Suprapubic skin (tissue), 4 donors: Measurements from ENCODE around the gene MYL4. TPM values are rescaled to one million over a fixed set of nuclear protein-coding genes. Genes with fewer than 3 reads are reported as not detected.

Experiments
- DNase-seq, 2 donors: peaks; one replicate each; pipeline ENCODE4 v3.0.0-alpha.2; 2019; ENCODE audit warnings: low spot score in 2 of 2
- H3K27ac ChIP-seq: fragments of 200-600 bp; sonication (generic); one replicate; pipeline ENCODE4 v1.5.1; 2019
- H3K27me3 ChIP-seq: fragments of 200-600 bp; sonication (generic); one replicate; pipeline ENCODE4 v1.5.1; 2019
- H3K36me3 ChIP-seq: fragments of 200-600 bp; sonication (generic); one replicate; pipeline ENCODE4 v1.5.1; 2019
- H3K4me1 ChIP-seq: fragments of 200-600 bp; sonication (generic); one replicate; pipeline ENCODE4 v1.5.1; 2019
- H3K4me3 ChIP-seq: fragments of 200-600 bp; sonication (generic); one replicate; pipeline ENCODE4 v1.5.1; 2019; ENCODE audit warnings: mild to moderate bottlenecking
- H3K9me3 ChIP-seq: fragments of 200-600 bp; sonication (generic); one replicate; pipeline ENCODE4 v1.5.1; 2019
- EP300 ChIP-seq: sonication (generic); formaldehyde crosslinking; IDR thresholded peaks from one replicate; pipeline ENCODE4 v1.6.1; 2017; ENCODE audit warnings: antibody characterized with exemption
- POLR2A ChIP-seq, 2 donors: fragments of 450-650 bp; IDR thresholded peaks; one replicate each; pipeline ENCODE4 v1.6.1; 2017; ENCODE audit warnings: antibody characterized with exemption in 2 of 2, mild to moderate bottlenecking in 2 of 2, moderate library complexity in 2 of 2
- POLR2AphosphoS5 ChIP-seq, 3 donors: sonication (generic); formaldehyde crosslinking; IDR thresholded peaks; one replicate each; pipeline ENCODE4 v1.6.1; 2017; ENCODE audit warnings: antibody characterized with exemption in 3 of 3
- WGBS: methylation state at CpG from one replicate; pipeline ENCODE4 v1.1.5; 2018; 5-methylcytosine and 5-hydroxymethylcytosine counted together
- total RNA-seq, 4 donors: library from RNA; depleted of rRNA; stranded (reverse); fragments of >200 nt; gene quantifications; one replicate each; pipeline ENCODE4 v1.1.0, GENCODE V29; 2016
- TF ChIP-seq, protein P1 (sequence below), 2 donors: fragments of 200-600 bp in 1 of 2; fragments of 450-650 bp in 1 of 2; sonication (generic) in 1 of 2; IDR thresholded peaks; one replicate each; pipeline ENCODE4 v1.5.1; 2016 to 2019; ENCODE audit warnings: antibody characterized with exemption in 2 of 2, mild to moderate bottlenecking in 1 of 2, moderate library complexity in 1 of 2

Gene MYL4
- total RNA-seq, 4 donors from 2014 or later: not detected

DNA sequence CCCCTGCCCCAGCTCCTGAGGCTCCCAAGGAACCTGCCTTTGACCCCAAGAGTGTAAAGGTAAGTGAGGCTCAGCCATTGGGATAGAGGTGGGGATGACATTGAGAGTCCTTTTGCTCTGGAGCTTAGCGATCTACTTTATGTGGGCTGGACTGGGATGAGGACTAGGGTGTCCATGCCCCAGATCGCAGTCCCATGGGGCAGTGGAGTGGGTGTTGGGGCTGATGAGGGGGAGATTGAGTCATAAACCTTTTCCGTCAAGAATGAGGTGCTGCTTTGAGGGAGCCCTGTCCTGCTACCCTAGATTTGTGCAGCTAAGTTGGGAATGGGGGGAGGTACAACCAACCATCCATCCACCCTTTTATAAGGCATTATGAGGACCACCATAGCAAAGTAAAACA, 351 bp downstream of the MYL4 start:
- H3K9me3 ChIP-seq: no peaks in the 10 kb centered on the region
- H3K4me1 ChIP-seq: peaks cover 14% of the 10 kb centered on the region
- no peak for DNase-seq
- no peak overlapping the region for H3K27ac ChIP-seq
- H3K27me3 ChIP-seq: no peaks in the 10 kb centered on the region
- WGBS: 93% methylated on average over 3 of the region's 3 CpGs
- H3K36me3 ChIP-seq: no peaks in the 10 kb centered on the region
- no peak overlapping the region for H3K4me3 ChIP-seq
- TF ChIP-seq POLR2AphosphoS5 (IDR thresholded peaks at IDR 0.05): no peak
- no peak for TF ChIP-seq EP300
- TF ChIP-seq, protein P1, sequence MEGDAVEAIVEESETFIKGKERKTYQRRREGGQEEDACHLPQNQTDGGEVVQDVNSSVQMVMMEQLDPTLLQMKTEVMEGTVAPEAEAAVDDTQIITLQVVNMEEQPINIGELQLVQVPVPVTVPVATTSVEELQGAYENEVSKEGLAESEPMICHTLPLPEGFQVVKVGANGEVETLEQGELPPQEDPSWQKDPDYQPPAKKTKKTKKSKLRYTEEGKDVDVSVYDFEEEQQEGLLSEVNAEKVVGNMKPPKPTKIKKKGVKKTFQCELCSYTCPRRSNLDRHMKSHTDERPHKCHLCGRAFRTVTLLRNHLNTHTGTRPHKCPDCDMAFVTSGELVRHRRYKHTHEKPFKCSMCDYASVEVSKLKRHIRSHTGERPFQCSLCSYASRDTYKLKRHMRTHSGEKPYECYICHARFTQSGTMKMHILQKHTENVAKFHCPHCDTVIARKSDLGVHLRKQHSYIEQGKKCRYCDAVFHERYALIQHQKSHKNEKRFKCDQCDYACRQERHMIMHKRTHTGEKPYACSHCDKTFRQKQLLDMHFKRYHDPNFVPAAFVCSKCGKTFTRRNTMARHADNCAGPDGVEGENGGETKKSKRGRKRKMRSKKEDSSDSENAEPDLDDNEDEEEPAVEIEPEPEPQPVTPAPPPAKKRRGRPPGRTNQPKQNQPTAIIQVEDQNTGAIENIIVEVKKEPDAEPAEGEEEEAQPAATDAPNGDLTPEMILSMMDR (IDR thresholded peaks at IDR 0.05): no peak
- no peak for TF ChIP-seq POLR2A (IDR thresholded peaks at IDR 0.05)

DNA sequence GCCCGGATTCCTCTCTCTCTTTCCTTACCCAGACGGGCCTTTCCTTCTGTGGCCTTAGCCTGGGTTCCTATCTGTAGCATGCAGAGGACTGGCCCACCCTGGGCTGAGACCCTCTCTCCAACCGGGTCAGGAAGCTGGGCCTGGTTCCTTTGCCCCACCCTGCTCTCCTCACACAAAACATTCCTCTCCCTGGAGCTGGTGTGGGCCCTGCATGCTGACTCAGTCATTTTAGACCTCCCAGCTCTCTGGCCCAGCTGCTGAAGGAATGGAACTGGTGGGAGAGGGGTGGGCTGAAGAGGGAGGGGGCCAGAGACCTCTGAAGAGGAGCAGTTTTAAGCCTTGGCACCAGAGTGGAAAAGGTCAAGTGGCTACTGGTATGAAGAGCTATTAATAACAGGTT, 957 bp downstream of the MYL4 start:
- peaks cover 8% of the 10 kb centered on the region for H3K4me1 ChIP-seq
- TF ChIP-seq, protein P1 (IDR thresholded peaks at IDR 0.05): no peak
- TF ChIP-seq POLR2A (IDR thresholded peaks at IDR 0.05): no peak
- no peak for TF ChIP-seq EP300
- TF ChIP-seq POLR2AphosphoS5 (IDR thresholded peaks at IDR 0.05): no peak
- no peak for DNase-seq
- H3K9me3 ChIP-seq: no peaks in the 10 kb centered on the region
- no peaks in the 10 kb centered on the region for H3K27me3 ChIP-seq
- H3K36me3 ChIP-seq: no peaks in the 10 kb centered on the region
- no peak overlapping the region for H3K4me3 ChIP-seq
- 35% methylated on average over 3 of the region's 3 CpGs for WGBS
- H3K27ac ChIP-seq: no peak overlapping the region

DNA sequence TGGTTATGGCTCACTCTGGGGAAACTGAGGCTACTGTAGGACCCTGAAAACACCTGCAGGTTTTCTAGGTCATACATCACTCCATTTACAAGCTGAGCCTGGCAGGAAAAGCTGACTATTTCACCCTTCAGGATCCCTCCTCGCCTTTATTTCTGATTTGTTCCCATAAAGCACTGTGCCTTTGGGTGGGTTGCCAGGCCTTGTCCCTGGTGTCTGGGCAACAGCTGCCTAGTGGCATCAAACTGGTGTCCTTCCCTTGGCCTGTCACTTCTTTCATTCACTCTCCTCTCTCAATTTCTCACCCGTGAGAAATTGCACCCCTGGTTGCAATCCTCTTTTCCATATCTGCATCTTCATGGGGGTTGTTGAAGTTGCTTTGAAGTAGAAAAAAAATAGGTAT, 1.6 kb downstream of the MYL4 start:
- WGBS: 89% methylated on average over 2 of the region's 2 CpGs
- DNase-seq: no peak
- no peaks in the 10 kb centered on the region for H3K36me3 ChIP-seq
- H3K4me3 ChIP-seq: no peak overlapping the region
- TF ChIP-seq EP300 (no peak), POLR2A (IDR thresholded peaks at IDR 0.05) (no peak), POLR2AphosphoS5 (IDR thresholded peaks at IDR 0.05) (no peak)
- TF ChIP-seq, protein P1 (IDR thresholded peaks at IDR 0.05): no peak
- H3K9me3 ChIP-seq: no peaks in the 10 kb centered on the region
- H3K27me3 ChIP-seq: no peaks in the 10 kb centered on the region
- no peak overlapping the region for H3K27ac ChIP-seq
- H3K4me1 ChIP-seq: peaks cover under 1% of the 10 kb centered on the region

DNA sequence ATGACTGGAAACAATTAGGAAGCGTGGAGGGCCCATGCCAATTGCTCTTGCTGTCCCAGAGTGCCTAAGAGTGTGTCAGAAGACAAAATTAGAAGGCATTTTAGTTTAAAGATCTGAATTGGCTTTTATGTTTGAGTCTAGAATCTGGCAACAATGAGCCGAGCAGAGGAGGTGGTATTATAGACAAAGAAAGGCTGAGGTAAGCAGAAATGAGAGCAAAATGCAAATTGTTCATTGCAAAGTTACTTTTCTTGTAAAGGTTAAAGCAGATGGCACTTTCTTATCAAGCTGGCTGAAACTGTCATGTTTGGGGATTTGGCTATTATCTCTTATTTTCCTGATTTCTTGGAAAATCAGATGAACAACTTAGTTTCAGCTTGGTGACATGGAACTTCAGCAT, 3.3 kb downstream of the MYL4 start:
- 73% methylated on average over 2 of the region's 2 CpGs for WGBS
- Histone ChIP-seq H3K4me3 (no peak overlapping the region), H3K27me3 (no peaks in the 10 kb centered on the region), H3K36me3 (no peaks in the 10 kb centered on the region), H3K9me3 (no peaks in the 10 kb centered on the region), H3K4me1 (no peaks in the 10 kb centered on the region), H3K27ac (no peak overlapping the region)
- DNase-seq: peak in 1 of 2 donors; percentile 45
- TF ChIP-seq, protein P1 (IDR thresholded peaks at IDR 0.05): no peak
- no peak for TF ChIP-seq POLR2AphosphoS5 (IDR thresholded peaks at IDR 0.05)
- TF ChIP-seq POLR2A (IDR thresholded peaks at IDR 0.05): no peak

DNA sequence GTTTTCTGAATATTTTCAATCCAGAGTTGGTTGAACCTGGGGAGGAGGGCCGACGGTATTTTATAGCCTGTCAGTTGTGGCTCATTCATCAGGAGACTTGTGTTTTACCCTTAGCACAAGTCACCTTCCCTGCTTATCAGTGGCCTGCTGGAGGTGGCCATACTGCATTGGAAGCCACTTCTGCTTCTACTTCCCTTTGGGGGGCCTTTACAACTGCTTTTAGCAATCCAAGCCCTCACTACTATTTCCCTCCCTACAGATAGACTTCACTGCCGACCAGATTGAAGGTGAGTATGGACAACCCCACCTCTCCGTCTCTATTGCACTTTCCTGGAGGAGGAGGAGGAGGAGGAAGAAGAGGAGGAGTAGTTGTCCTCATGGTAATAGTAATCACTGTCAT, 4.4 kb downstream of the MYL4 start:
- Histone ChIP-seq H3K27me3 (no peaks in the 10 kb centered on the region), H3K27ac (no peak overlapping the region), H3K4me3 (no peak overlapping the region), H3K4me1 (no peaks in the 10 kb centered on the region), H3K9me3 (no peaks in the 10 kb centered on the region), H3K36me3 (no peaks in the 10 kb centered on the region)
- TF ChIP-seq, protein P1 (IDR thresholded peaks at IDR 0.05): no peak
- no peak for TF ChIP-seq EP300
- TF ChIP-seq POLR2AphosphoS5 (IDR thresholded peaks at IDR 0.05): no peak
- no peak for TF ChIP-seq POLR2A (IDR thresholded peaks at IDR 0.05)
- 83% methylated on average over 4 of the region's 4 CpGs for WGBS
- DNase-seq: peak in 1 of 2 donors; percentile 38
